Stimulated activated CD8-positive, alpha-beta memory T cell treated with anti-CD3 and anti-CD28 coated beads, Interleukin-7, amount 100 ng/mL, for 1 hour (primary cell): ENCODE measurements around the gene TRIML1.
"Not testable (repeated sequence)": the region's sequence is repeated elsewhere in the genome, so short reads cannot be mapped to it uniquely, and the experiment has no call there.

Experiments
- DNase-seq, 2 donors: peaks; one replicate each; pipeline ENCODE4 v3.0.0-alpha.2; 2020; ENCODE audit warnings: low read depth in 2 of 2

TRIML1 gene

GRCh38 chr4:188147776-188148175 is 8.5 kb downstream of the TRIML1 start:
- DNase-seq: no peak

GRCh38 chr4:188154668-188155405 is 15.6 kb downstream of the TRIML1 start:
- DNase-seq: no peak

GRCh38 chr4:188158336-188158735 is 19.1 kb downstream of the TRIML1 start:
- DNase-seq: no peak

GRCh38 chr4:188159513-188160226 is 20.4 kb downstream of the TRIML1 start:
- DNase-seq: not testable (repeated sequence)

- DNase-seq: no peak
These were observed 21.2 kb downstream of the TRIML1 start for GRCh38 chr4:188160406-188160805.

- DNase-seq: no peak
These were observed 21.9 kb downstream of the TRIML1 start for GRCh38 chr4:188161167-188161566.

- DNase-seq: no peak
These were observed 23.5 kb downstream of the TRIML1 start for GRCh38 chr4:188162698-188163097.

- no peak for DNase-seq
These were observed 29.6 kb downstream of the TRIML1 start for GRCh38 chr4:188168726-188169373.

GRCh38 chr4:188171551-188171950 is 32.3 kb downstream of the TRIML1 start:
- DNase-seq: no peak

GRCh38 chr4:188175288-188175687 is 36.0 kb downstream of the TRIML1 start:
- DNase-seq: no peak

- DNase-seq: no peak
These were observed 38.9 kb downstream of the TRIML1 start for GRCh38 chr4:188177997-188178675.

GRCh38 chr4:188178806-188179205 is 39.6 kb downstream of the TRIML1 start:
- DNase-seq: no peak

- DNase-seq: no peak
These were observed 47.9 kb downstream of the TRIML1 start for GRCh38 chr4:188187106-188187505.

GRCh38 chr4:188190461-188190860 is 51.2 kb downstream of the TRIML1 start:
- DNase-seq: no peak

GRCh38 chr4:188194421-188194820 is 55.2 kb downstream of the TRIML1 start:
- no peak for DNase-seq

GRCh38 chr4:188195389-188195985 is 56.2 kb downstream of the TRIML1 start:
- no peak for DNase-seq

GRCh38 chr4:188196134-188196735 is 57.0 kb downstream of the TRIML1 start:
- no peak for DNase-seq
